ENCODE measurements around the gene SGO2.

SGO2 gene

DNA sequence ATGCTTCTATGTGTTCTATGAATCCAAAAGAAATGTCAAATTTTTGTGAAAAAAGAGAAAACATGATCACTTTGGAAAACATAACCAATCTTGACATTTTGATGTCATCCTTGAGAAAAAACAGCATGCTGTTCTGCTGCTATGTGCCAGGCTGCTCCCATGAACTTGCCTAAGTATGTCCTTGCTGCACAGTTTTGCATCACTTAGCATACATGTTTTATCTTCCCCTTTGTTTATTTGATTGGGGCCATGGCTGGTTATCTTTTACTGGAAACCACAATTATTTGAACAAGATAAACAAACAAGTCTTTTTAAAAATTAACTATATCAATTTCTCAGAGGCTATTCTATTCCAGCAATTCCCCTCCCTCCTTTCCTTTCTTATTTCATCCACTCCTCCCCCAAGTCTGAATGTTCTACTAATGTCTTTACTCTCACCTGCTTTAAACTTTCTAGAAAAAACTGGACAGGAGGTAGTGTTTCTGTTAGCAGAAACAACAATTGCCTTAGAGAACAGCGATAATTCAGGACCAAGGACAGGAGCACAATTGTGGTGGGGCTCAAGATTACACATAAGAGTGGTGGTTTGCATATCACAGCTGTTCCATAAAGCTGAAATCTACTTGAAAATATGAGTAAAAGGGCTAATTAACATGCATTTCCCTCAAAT is 66.5 kb downstream of the SGO2 start:
- Histone ChIP-seq H3K36me3 (replicated peaks; ENCODE audit: insufficient read depth, low read length) (no peaks in the 10 kb centered on the region), H3K79me2 (ENCODE audit: low read length) (no peaks in the 10 kb centered on the region), H3K4me3 (ENCODE audit: low read length) (no peak overlapping the region), H3K4me1 (ENCODE audit: low read length) (no peaks in the 10 kb centered on the region), H3K9ac (ENCODE audit: low read length) (no peak overlapping the region), H3K27me3 (replicated peaks; ENCODE audit: insufficient read depth, low read length) (no peaks in the 10 kb centered on the region), H3F3A (ENCODE audit: insufficient read depth, low read length) (no peaks in the 10 kb centered on the region), H2AFZ (ENCODE audit: low read length) (no peak overlapping the region), H3K27ac (ENCODE audit: low read length) (no peak overlapping the region), H3K9me3 (replicated peaks; ENCODE audit: insufficient read depth, low read length) (no peaks in the 10 kb centered on the region), H3K4me2 (ENCODE audit: low read depth, low read length) (no peak overlapping the region), H4K20me1 (ENCODE audit: insufficient read depth, low read length) (no peaks in the 10 kb centered on the region), H3K9me2 (replicated peaks; ENCODE audit: insufficient read depth, low read length) (no peaks in the 10 kb centered on the region)
- no peak for DNase-seq
- TF ChIP-seq EZH2phosphoT487 (IDR thresholded peaks at IDR 0.05; ENCODE audit: low read length) (no peak), EZH2 (optimal IDR thresholded peaks at IDR 0.05; ENCODE audit: low read depth, low read length) (no peak)
- TF ChIP-seq, protein P1, sequence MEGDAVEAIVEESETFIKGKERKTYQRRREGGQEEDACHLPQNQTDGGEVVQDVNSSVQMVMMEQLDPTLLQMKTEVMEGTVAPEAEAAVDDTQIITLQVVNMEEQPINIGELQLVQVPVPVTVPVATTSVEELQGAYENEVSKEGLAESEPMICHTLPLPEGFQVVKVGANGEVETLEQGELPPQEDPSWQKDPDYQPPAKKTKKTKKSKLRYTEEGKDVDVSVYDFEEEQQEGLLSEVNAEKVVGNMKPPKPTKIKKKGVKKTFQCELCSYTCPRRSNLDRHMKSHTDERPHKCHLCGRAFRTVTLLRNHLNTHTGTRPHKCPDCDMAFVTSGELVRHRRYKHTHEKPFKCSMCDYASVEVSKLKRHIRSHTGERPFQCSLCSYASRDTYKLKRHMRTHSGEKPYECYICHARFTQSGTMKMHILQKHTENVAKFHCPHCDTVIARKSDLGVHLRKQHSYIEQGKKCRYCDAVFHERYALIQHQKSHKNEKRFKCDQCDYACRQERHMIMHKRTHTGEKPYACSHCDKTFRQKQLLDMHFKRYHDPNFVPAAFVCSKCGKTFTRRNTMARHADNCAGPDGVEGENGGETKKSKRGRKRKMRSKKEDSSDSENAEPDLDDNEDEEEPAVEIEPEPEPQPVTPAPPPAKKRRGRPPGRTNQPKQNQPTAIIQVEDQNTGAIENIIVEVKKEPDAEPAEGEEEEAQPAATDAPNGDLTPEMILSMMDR (IDR thresholded peaks at IDR 0.05; ENCODE audit: low read length): no peak

DNA sequence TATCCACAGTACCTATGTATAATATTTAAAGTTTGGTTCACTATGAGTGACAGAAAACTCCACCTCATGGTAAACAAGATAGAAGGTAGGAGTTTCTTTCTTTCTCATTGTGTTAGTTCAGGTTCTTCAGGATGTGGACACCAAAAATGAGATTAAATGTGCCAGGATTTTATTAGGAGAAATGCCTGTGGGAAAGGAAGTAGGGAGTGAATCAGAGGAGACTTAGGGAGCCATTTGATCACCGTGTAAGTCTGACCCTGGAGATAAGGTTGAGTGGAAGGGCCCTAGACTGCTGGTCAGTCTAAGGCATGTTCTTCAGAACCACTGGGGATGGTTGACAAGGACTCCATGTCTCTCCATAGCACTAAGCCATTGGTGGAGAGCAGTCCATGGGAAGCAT is 67.9 kb downstream of the SGO2 start:
- H3K9me2 ChIP-seq (replicated peaks; ENCODE audit: insufficient read depth, low read length): no peaks in the 10 kb centered on the region
- H2AFZ ChIP-seq (ENCODE audit: low read length): no peak overlapping the region
- H3K4me2 ChIP-seq (ENCODE audit: low read depth, low read length): peak overlapping the region; percentile 23; the same call in 1 of the 2 replicates
- no peaks in the 10 kb centered on the region for H3K79me2 ChIP-seq (ENCODE audit: low read length)
- no peak overlapping the region for H3K27ac ChIP-seq (ENCODE audit: low read length)
- no peaks in the 10 kb centered on the region for H3K4me1 ChIP-seq (ENCODE audit: low read length)
- H3K27me3 ChIP-seq (replicated peaks; ENCODE audit: insufficient read depth, low read length): no peaks in the 10 kb centered on the region
- no peaks in the 10 kb centered on the region for H4K20me1 ChIP-seq (ENCODE audit: insufficient read depth, low read length)
- H3K36me3 ChIP-seq (replicated peaks; ENCODE audit: insufficient read depth, low read length): no peaks in the 10 kb centered on the region
- no peaks in the 10 kb centered on the region for H3F3A ChIP-seq (ENCODE audit: insufficient read depth, low read length)
- H3K9ac ChIP-seq (ENCODE audit: low read length): no peak overlapping the region
- H3K9me3 ChIP-seq (replicated peaks; ENCODE audit: insufficient read depth, low read length): no peaks in the 10 kb centered on the region
- H3K4me3 ChIP-seq (ENCODE audit: low read length): no peak overlapping the region
- no peak for DNase-seq
- TF ChIP-seq, protein P1 (IDR thresholded peaks at IDR 0.05; ENCODE audit: low read length): no peak
- TF ChIP-seq EZH2phosphoT487 (IDR thresholded peaks at IDR 0.05; ENCODE audit: low read length) (no peak), EZH2 (optimal IDR thresholded peaks at IDR 0.05; ENCODE audit: low read depth, low read length) (no peak)

DNA sequence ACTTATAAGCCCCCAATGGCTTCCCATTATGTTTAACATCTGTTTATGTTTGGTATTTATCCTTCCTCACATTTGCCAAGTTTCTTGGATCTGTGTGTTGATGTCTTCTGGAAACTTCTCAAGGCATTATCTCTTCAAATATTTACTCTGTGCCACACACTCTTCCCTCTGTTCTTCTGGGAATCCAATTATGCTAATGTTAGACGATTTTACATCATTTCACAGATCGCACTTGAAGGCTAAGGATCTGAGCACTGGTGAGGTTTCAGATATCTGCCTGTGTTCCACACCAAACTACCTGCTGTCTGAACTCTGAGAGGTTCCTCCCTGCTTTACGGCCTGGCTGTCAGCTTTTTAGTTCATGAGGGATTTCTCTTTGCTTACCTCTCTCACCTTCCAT is 69.9 kb downstream of the SGO2 start:
- H3K4me3 ChIP-seq (ENCODE audit: low read length): no peak overlapping the region
- no peaks in the 10 kb centered on the region for H3K9me2 ChIP-seq (replicated peaks; ENCODE audit: insufficient read depth, low read length)
- H3K4me1 ChIP-seq (ENCODE audit: low read length): no peaks in the 10 kb centered on the region
- no peaks in the 10 kb centered on the region for H3K36me3 ChIP-seq (replicated peaks; ENCODE audit: insufficient read depth, low read length)
- no peaks in the 10 kb centered on the region for H3F3A ChIP-seq (ENCODE audit: insufficient read depth, low read length)
- no peaks in the 10 kb centered on the region for H3K27me3 ChIP-seq (replicated peaks; ENCODE audit: insufficient read depth, low read length)
- H3K27ac ChIP-seq (ENCODE audit: low read length): no peak overlapping the region
- H4K20me1 ChIP-seq (ENCODE audit: insufficient read depth, low read length): no peaks in the 10 kb centered on the region
- TF ChIP-seq EZH2phosphoT487 (IDR thresholded peaks at IDR 0.05; ENCODE audit: low read length) (no peak), EZH2 (optimal IDR thresholded peaks at IDR 0.05; ENCODE audit: low read depth, low read length) (no peak)
- TF ChIP-seq, protein P1 (IDR thresholded peaks at IDR 0.05; ENCODE audit: low read length): no peak
- DNase-seq: no peak
- no peaks in the 10 kb centered on the region for H3K9me3 ChIP-seq (replicated peaks; ENCODE audit: insufficient read depth, low read length)
- no peak overlapping the region for H3K4me2 ChIP-seq (ENCODE audit: low read depth, low read length)
- H3K79me2 ChIP-seq (ENCODE audit: low read length): no peaks in the 10 kb centered on the region
- H2AFZ ChIP-seq (ENCODE audit: low read length): no peak overlapping the region
- H3K9ac ChIP-seq (ENCODE audit: low read length): no peak overlapping the region

Measured in MM.1S (cell line).